Adrenal gland (tissue), 5 donors: ENCODE data around the gene PDE4C.

Experiments
- POLR2A ChIP-seq, 2 donors: fragments of 450-650 bp; IDR thresholded peaks; one replicate each; pipeline ENCODE4 v1.6.1; 2017; ENCODE audit warnings: antibody characterized with exemption in 2 of 2, mild to moderate bottlenecking in 2 of 2, moderate library complexity in 1 of 2
- TF ChIP-seq, protein P1 (sequence below), 6 experiments: fragments of 450-650 bp in 4 of 6; fragments of 200-600 bp in 2 of 6; sonication (generic) in 1 of 6; IDR thresholded peaks; 1 replicate in 5 of 6; 2 replicates in 1 of 6; pipeline versions ENCODE4 v1.5.1 to v1.8.0; 2016 to 2021; ENCODE audit warnings: antibody characterized with exemption in 6 of 6, mild to moderate bottlenecking in 2 of 6, moderate library complexity in 1 of 6
- donor health status: DM: no; HTN: no; CAD: no.

- TF ChIP-seq, protein P1, sequence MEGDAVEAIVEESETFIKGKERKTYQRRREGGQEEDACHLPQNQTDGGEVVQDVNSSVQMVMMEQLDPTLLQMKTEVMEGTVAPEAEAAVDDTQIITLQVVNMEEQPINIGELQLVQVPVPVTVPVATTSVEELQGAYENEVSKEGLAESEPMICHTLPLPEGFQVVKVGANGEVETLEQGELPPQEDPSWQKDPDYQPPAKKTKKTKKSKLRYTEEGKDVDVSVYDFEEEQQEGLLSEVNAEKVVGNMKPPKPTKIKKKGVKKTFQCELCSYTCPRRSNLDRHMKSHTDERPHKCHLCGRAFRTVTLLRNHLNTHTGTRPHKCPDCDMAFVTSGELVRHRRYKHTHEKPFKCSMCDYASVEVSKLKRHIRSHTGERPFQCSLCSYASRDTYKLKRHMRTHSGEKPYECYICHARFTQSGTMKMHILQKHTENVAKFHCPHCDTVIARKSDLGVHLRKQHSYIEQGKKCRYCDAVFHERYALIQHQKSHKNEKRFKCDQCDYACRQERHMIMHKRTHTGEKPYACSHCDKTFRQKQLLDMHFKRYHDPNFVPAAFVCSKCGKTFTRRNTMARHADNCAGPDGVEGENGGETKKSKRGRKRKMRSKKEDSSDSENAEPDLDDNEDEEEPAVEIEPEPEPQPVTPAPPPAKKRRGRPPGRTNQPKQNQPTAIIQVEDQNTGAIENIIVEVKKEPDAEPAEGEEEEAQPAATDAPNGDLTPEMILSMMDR (IDR thresholded peaks at IDR 0.05) = no peak
- TF ChIP-seq POLR2A (IDR thresholded peaks at IDR 0.05) = no peak
These were observed 9.4 kb downstream of the PDE4C start for GRCh38 chr19:18216789-18217188.
